GM21367 (cell line): ENCODE data around the gene SLC25A22.

Source experiments
- ATAC-seq: cut with Tn5 transposase; IDR thresholded peaks from one replicate; pipeline ENCODE4 v1.9.1; 2021; ENCODE audit not compliant: unreplicated experiment

SLC25A22 gene

GRCh38 chr11:823441-824291, 25.6 kb upstream of the SLC25A22 start:
- no peak for ATAC-seq

GRCh38 chr11:821512-822371, 23.7 kb upstream of the SLC25A22 start:
- ATAC-seq, result no peak

GRCh38 chr11:820655-821511, 22.8 kb upstream of the SLC25A22 start:
- no peak for ATAC-seq

- ATAC-seq, result peak; percentile 48
Observed at GRCh38 chr11:819943-820649, 22.0 kb upstream of the SLC25A22 start.

GRCh38 chr11:819129-819931, 21.2 kb upstream of the SLC25A22 start:
- peak; percentile 44 for ATAC-seq

GRCh38 chr11:818396-819128, 20.5 kb upstream of the SLC25A22 start, which contains the start of gene PNPLA2:
PNPLA2 (plus strand) TSS chr11:818914; CDS start chr11:819719, 805 bp downstream.
- ATAC-seq, result no peak

- no peak for ATAC-seq
Observed at GRCh38 chr11:816433-816779, 18.3 kb upstream of the SLC25A22 start.

- ATAC-seq, result no peak
Observed at GRCh38 chr11:815675-816432, 17.8 kb upstream of the SLC25A22 start.

GRCh38 chr11:813456-814096, 15.5 kb upstream of the SLC25A22 start:
- ATAC-seq, result no peak

- ATAC-seq, result no peak
Observed at GRCh38 chr11:813072-813455, 15.0 kb upstream of the SLC25A22 start.

GRCh38 chr11:812390-812789, 14.3 kb upstream of the SLC25A22 start:
- no peak for ATAC-seq

- no peak for ATAC-seq
Observed at GRCh38 chr11:811446-812245, 13.6 kb upstream of the SLC25A22 start.

- ATAC-seq, result no peak
Observed at GRCh38 chr11:810040-810567, 12.0 kb upstream of the SLC25A22 start.

GRCh38 chr11:809287-810039, 11.4 kb upstream of the SLC25A22 start, which contains the start of gene RPLP2:
RPLP2 (plus strand) TSS chr11:809967; CDS start chr11:810235, 268 bp downstream.
- ATAC-seq, result peak; percentile 55

GRCh38 chr11:808427-809286, 10.6 kb upstream of the SLC25A22 start:
- no peak for ATAC-seq
